Mucosa of rectum (tissue), 2 donors: Measurements from ENCODE around the gene CDKN2B.
"Not testable (repeated sequence)": the region's sequence is repeated elsewhere in the genome, so short reads cannot be mapped to it uniquely, and the experiment has no call there.

Experiments
- H3K27ac ChIP-seq, 2 donors: one replicate each; pipeline ENCODE4 v1.7.0; 2013; ENCODE audit warnings: inconsistent platforms in 2 of 2, low read depth in 2 of 2, low read length in 2 of 2
- H3K27me3 ChIP-seq, 2 donors: one replicate each; pipeline ENCODE4 v1.7.0; 2013; ENCODE audit warnings: low read length in 2 of 2; ENCODE audit not compliant: control insufficient read depth in 2 of 2, insufficient read depth in 2 of 2
- H3K36me3 ChIP-seq, 2 donors: one replicate each; pipeline ENCODE4 v1.7.0; 2013; ENCODE audit warnings: low read length in 2 of 2; ENCODE audit not compliant: control insufficient read depth in 2 of 2, insufficient read depth in 2 of 2
- H3K4me1 ChIP-seq, 2 donors: one replicate each; pipeline ENCODE4 v1.7.0; 2013; ENCODE audit warnings: low read length in 2 of 2, mild to moderate bottlenecking in 1 of 2; ENCODE audit not compliant: control insufficient read depth in 2 of 2, insufficient read depth in 2 of 2
- H3K4me3 ChIP-seq, 2 donors: one replicate each; pipeline ENCODE4 v1.7.0; 2013; ENCODE audit warnings: low read length in 2 of 2
- H3K9ac ChIP-seq, 2 donors: one replicate each; pipeline ENCODE4 v1.7.0; 2013; ENCODE audit warnings: low read length in 2 of 2, low read depth in 1 of 2, mild to moderate bottlenecking in 1 of 2
- H3K9me3 ChIP-seq, 2 donors: one replicate each; pipeline ENCODE4 v1.7.0; 2013; ENCODE audit warnings: low read length in 2 of 2; ENCODE audit not compliant: control insufficient read depth in 2 of 2
- donor health status: healthy.
- donor health status: Normal muscosa, but diverticular disease.

Gene CDKN2B

GRCh38 chr9:21965401-21965951 is 43.6 kb downstream of the CDKN2B start:
- Histone ChIP-seq H3K36me3 (no peaks in the 10 kb centered on the region), H3K9me3 (peaks cover 0 to 6% of the 10 kb centered on the region in 2 donors), H3K9ac (peak overlapping the region in 1 of 2 donors; percentile 16), H3K27me3 (peaks cover 59 to 66% of the 10 kb centered on the region in 2 donors), H3K4me1 (peaks cover 0 to 11% of the 10 kb centered on the region in 2 donors), H3K27ac (no peak overlapping the region), H3K4me3 (peak overlapping the region; percentile 55 to 67)

- H3K4me3 ChIP-seq = peak overlapping the region; percentile 55 to 67
- H3K9ac ChIP-seq = peak overlapping the region in 1 of 2 donors; percentile 16
- peaks cover 0 to 6% of the 10 kb centered on the region in 2 donors for H3K9me3 ChIP-seq
- peaks cover 0 to 11% of the 10 kb centered on the region in 2 donors for H3K4me1 ChIP-seq
- H3K27me3 ChIP-seq = peaks cover 53 to 60% of the 10 kb centered on the region in 2 donors
- no peaks in the 10 kb centered on the region for H3K36me3 ChIP-seq
- H3K27ac ChIP-seq = no peak overlapping the region
Observed at GRCh38 chr9:21964925-21965385, 44.1 kb downstream of the CDKN2B start.

GRCh38 chr9:21961569-21961968 is 47.5 kb downstream of the CDKN2B start:
- Histone ChIP-seq H3K9me3 (no peaks in the 10 kb centered on the region), H3K4me1 (peaks cover 0 to 11% of the 10 kb centered on the region in 2 donors), H3K36me3 (no peaks in the 10 kb centered on the region), H3K27me3 (peaks cover 24 to 31% of the 10 kb centered on the region in 2 donors), H3K27ac (no peak overlapping the region), H3K9ac (no peak overlapping the region), H3K4me3 (no peak overlapping the region)

GRCh38 chr9:21959268-21959667 is 49.8 kb downstream of the CDKN2B start:
- H3K9me3 ChIP-seq, H3K4me1 ChIP-seq, H3K36me3 ChIP-seq, H3K4me3 ChIP-seq, H3K27ac ChIP-seq, H3K9ac ChIP-seq: not testable (repeated sequence)
- peaks cover 10 to 12% of the 10 kb centered on the region in 2 donors for H3K27me3 ChIP-seq

GRCh38 chr9:21958833-21959232 is 50.3 kb downstream of the CDKN2B start:
- H3K9ac ChIP-seq = no peak overlapping the region
- H3K27me3 ChIP-seq = peaks cover 9 to 10% of the 10 kb centered on the region in 2 donors

More at GRCh38 chr9:21958833-21959232, 50.3 kb downstream of the CDKN2B start:
- Histone ChIP-seq H3K9me3 (no peaks in the 10 kb centered on the region), H3K4me3 (no peak overlapping the region), H3K36me3 (no peaks in the 10 kb centered on the region), H3K4me1 (no peaks in the 10 kb centered on the region), H3K27ac (no peak overlapping the region)
